Hepatocyte (in vitro differentiated cells): Measurements from ENCODE around the gene GAN. TPM values are rescaled to one million over a fixed set of nuclear protein-coding genes. Genes with fewer than 3 reads are reported as not detected.

Source experiments
- DNase-seq: peaks from one replicate; pipeline ENCODE4 v3.0.0-alpha.2; 2016; ENCODE audit warnings: low spot score
- H2AFZ ChIP-seq: fragments of 200-600 bp; sonication (generic); 2 replicates; pipeline ENCODE4 v1.6.0; 2016; ENCODE audit warnings: antibody characterized with exemption, mild to moderate bottlenecking
- H3K27ac ChIP-seq: fragments of 200-600 bp; sonication (generic); 2 replicates; pipeline ENCODE4 v1.5.1; 2016; ENCODE audit warnings: mild to moderate bottlenecking
- H3K27me3 ChIP-seq: fragments of 200-600 bp; sonication (generic); 2 replicates; pipeline ENCODE4 v1.6.1; 2016
- H3K36me3 ChIP-seq: fragments of 200-600 bp; sonication (generic); replicated peaks from 2 replicates; pipeline ENCODE4 v1.5.1; 2016; ENCODE audit warnings: low read depth; ENCODE audit not compliant: insufficient read depth
- H3K4me1 ChIP-seq: fragments of 200-600 bp; sonication (generic); 2 replicates; pipeline ENCODE4 v1.5.1; 2016; ENCODE audit warnings: mild to moderate bottlenecking, moderate library complexity; ENCODE audit not compliant: insufficient read depth
- H3K4me2 ChIP-seq: fragments of 200-600 bp; sonication (generic); 2 replicates; pipeline ENCODE4 v1.6.0; 2016
- H3K4me3 ChIP-seq: fragments of 200-600 bp; sonication (generic); 2 replicates; pipeline ENCODE4 v1.5.1; 2016; ENCODE audit warnings: mild to moderate bottlenecking
- H3K79me2 ChIP-seq: fragments of 200-600 bp; sonication (generic); 2 replicates; pipeline ENCODE4 v1.6.0; 2017; ENCODE audit warnings: mild to moderate bottlenecking
- H3K9me2 ChIP-seq: fragments of 200-600 bp; sonication (generic); replicated peaks from 2 replicates; pipeline ENCODE4 v1.6.0; 2017; ENCODE audit warnings: mild to moderate bottlenecking; ENCODE audit not compliant: insufficient read depth
- H3K9me3 ChIP-seq: fragments of 200-600 bp; sonication (generic); 2 replicates; pipeline ENCODE4 v1.5.1; 2016; ENCODE audit warnings: low read depth, mild to moderate bottlenecking
- H4K20me1 ChIP-seq: fragments of 200-600 bp; sonication (generic); 2 replicates; pipeline ENCODE4 v1.6.0; 2016; ENCODE audit warnings: mild to moderate bottlenecking; ENCODE audit not compliant: insufficient read depth, poor library complexity, severe bottlenecking
- EZH2 ChIP-seq: fragments of 200-600 bp; sonication (generic); IDR thresholded peaks from 2 replicates; pipeline ENCODE4 v1.6.1; 2016; ENCODE audit warnings: antibody characterized with exemption, mild to moderate bottlenecking, borderline replicate concordance
- EZH2phosphoT487 ChIP-seq: fragments of 200-600 bp; sonication (generic); IDR thresholded peaks from one replicate; pipeline ENCODE4 v1.6.1; 2018; ENCODE audit warnings: antibody characterized with exemption, mild to moderate bottlenecking, low read depth, moderate library complexity; ENCODE audit not compliant: unreplicated experiment, severe bottlenecking
- WGBS: methylation state at CpG from one replicate; pipeline ENCODE4 v1.1.6; 2016; ENCODE audit warnings: low lambda C conversion rate; ENCODE audit errors: missing lambda C conversion rate; 5-methylcytosine and 5-hydroxymethylcytosine counted together
- polyA plus RNA-seq: library from polyadenylated mRNA; unstranded; fragments of >200 nt; fragmentation: Nextera tagmentation; extraction: Ambion mirVana; gene quantifications from 2 replicates; pipeline ENCODE4 v1.2.1, GENCODE V29; 2016
- total RNA-seq: library from RNA; depleted of rRNA; stranded (reverse); fragments of >200 nt; gene quantifications from 2 replicates; pipeline ENCODE4 v1.2.3, GENCODE V29; 2014
- TF ChIP-seq, protein P1 (sequence below): fragments of 200-600 bp; sonication (generic); IDR thresholded peaks from 2 replicates; pipeline ENCODE4 v1.5.1; 2016; ENCODE audit warnings: antibody characterized with exemption, mild to moderate bottlenecking; ENCODE audit not compliant: poor library complexity

Gene GAN
- total and polyA plus RNA-seq, 2 experiments from 2014 or later, result 2.1 to 10.9 TPM

- Histone ChIP-seq H4K20me1 (no peaks in the 10 kb centered on the region), H3K4me2 (no peak overlapping the region), H3K27ac (no peak overlapping the region), H3K9me2 (no peaks in the 10 kb centered on the region), H3K4me1 (peaks cover 22% of the 10 kb centered on the region), H2AFZ (no peak overlapping the region), H3K27me3 (no peaks in the 10 kb centered on the region), H3K79me2 (no peaks in the 10 kb centered on the region), H3K36me3 (no peaks in the 10 kb centered on the region), H3K9me3 (no peaks in the 10 kb centered on the region), H3K4me3 (no peak overlapping the region)
- WGBS, result 56% methylated on average over 3 of the region's 3 CpGs
- TF ChIP-seq, protein P1, sequence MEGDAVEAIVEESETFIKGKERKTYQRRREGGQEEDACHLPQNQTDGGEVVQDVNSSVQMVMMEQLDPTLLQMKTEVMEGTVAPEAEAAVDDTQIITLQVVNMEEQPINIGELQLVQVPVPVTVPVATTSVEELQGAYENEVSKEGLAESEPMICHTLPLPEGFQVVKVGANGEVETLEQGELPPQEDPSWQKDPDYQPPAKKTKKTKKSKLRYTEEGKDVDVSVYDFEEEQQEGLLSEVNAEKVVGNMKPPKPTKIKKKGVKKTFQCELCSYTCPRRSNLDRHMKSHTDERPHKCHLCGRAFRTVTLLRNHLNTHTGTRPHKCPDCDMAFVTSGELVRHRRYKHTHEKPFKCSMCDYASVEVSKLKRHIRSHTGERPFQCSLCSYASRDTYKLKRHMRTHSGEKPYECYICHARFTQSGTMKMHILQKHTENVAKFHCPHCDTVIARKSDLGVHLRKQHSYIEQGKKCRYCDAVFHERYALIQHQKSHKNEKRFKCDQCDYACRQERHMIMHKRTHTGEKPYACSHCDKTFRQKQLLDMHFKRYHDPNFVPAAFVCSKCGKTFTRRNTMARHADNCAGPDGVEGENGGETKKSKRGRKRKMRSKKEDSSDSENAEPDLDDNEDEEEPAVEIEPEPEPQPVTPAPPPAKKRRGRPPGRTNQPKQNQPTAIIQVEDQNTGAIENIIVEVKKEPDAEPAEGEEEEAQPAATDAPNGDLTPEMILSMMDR, result no peak
- TF ChIP-seq EZH2phosphoT487, result no peak
- no peak for TF ChIP-seq EZH2
- no peak for DNase-seq
These were observed 34.4 kb upstream of the GAN start for GRCh38 chr16:81280393-81280792.

- 85% methylated on average over 3 of the region's 3 CpGs for WGBS
- H3K27me3 ChIP-seq, result no peaks in the 10 kb centered on the region
- no peaks in the 10 kb centered on the region for H3K9me2 ChIP-seq
- no peaks in the 10 kb centered on the region for H3K36me3 ChIP-seq
- H3K4me3 ChIP-seq, result no peak overlapping the region
- H2AFZ ChIP-seq, result no peak overlapping the region
- no peak overlapping the region for H3K4me2 ChIP-seq
- TF ChIP-seq EZH2phosphoT487 (no peak), EZH2 (no peak)
- TF ChIP-seq, protein P1, result no peak
- DNase-seq, result no peak
- no peaks in the 10 kb centered on the region for H3K79me2 ChIP-seq
- H3K27ac ChIP-seq, result no peak overlapping the region
- no peaks in the 10 kb centered on the region for H3K9me3 ChIP-seq
- peaks cover 2% of the 10 kb centered on the region for H3K4me1 ChIP-seq
- H4K20me1 ChIP-seq, result no peaks in the 10 kb centered on the region
These were observed 31.7 kb upstream of the GAN start for GRCh38 chr16:81283044-81283443.

DNA sequence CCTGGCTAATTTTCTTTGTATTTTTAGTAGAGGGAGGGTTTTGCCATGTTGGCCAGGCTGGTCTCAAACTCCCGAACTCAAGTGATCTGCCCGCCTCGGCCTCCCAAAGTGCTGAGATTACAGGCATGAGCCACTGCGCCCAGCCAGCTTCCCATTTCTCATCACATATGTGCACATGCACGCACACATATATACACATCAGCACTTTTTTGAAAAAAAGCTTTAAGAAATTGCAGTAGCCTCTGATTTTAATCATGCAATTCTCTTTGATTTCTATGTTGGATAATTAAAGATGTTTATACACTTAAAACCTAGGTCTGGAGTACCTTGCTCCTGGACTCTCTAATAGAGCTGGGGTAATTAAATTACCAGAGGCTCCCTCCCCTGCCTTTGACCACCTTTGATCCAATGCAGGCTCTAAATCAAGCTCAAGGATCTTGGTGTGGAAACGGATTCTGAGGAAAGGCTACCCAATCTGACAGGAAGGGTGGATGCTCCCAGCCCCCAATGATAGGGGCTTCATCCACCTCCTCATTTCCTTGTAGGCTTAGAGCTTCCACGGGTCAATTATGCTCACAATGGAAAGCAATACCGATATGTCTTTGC lies 29.7 kb upstream of the GAN start:
- H3K27ac ChIP-seq, result no peak overlapping the region
- no peaks in the 10 kb centered on the region for H3K36me3 ChIP-seq
- no peak overlapping the region for H3K4me2 ChIP-seq
- no peaks in the 10 kb centered on the region for H3K9me3 ChIP-seq
- TF ChIP-seq EZH2, result no peak
- TF ChIP-seq, protein P1, result no peak
- no peak overlapping the region for H3K4me3 ChIP-seq
- 78% methylated on average over 8 of the region's 8 CpGs for WGBS
- no peaks in the 10 kb centered on the region for H3K4me1 ChIP-seq
- H3K79me2 ChIP-seq, result no peaks in the 10 kb centered on the region
- no peak for DNase-seq
- H2AFZ ChIP-seq, result no peak overlapping the region
- H3K27me3 ChIP-seq, result no peaks in the 10 kb centered on the region
- H3K9me2 ChIP-seq, result no peaks in the 10 kb centered on the region
- H4K20me1 ChIP-seq, result no peaks in the 10 kb centered on the region
